ENCODE results near the gene RRAD.

- TF ChIP-seq BHLHE40 (IDR thresholded peaks at IDR 0.05; ENCODE audit: borderline replicate concordance) = no peak
- TF ChIP-seq ARNT (IDR thresholded peaks at IDR 0.05) = no peak
- TF ChIP-seq NFRKB (IDR thresholded peaks at IDR 0.05) = no peak
- no peak for TF ChIP-seq SP1 (IDR thresholded peaks at IDR 0.05)
- no peak for TF ChIP-seq SUZ12 (IDR thresholded peaks at IDR 0.05)
- TF ChIP-seq, protein P1, sequence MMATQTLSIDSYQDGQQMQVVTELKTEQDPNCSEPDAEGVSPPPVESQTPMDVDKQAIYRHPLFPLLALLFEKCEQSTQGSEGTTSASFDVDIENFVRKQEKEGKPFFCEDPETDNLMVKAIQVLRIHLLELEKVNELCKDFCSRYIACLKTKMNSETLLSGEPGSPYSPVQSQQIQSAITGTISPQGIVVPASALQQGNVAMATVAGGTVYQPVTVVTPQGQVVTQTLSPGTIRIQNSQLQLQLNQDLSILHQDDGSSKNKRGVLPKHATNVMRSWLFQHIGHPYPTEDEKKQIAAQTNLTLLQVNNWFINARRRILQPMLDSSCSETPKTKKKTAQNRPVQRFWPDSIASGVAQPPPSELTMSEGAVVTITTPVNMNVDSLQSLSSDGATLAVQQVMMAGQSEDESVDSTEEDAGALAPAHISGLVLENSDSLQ (IDR thresholded peaks at IDR 0.05) = no peak
- TF ChIP-seq FOXK2 (IDR thresholded peaks at IDR 0.05) = no peak
Observed at GRCh38 chr16:66940236-66940635, 14.9 kb upstream of the RRAD start.

Measured in HEK293T (cell line).